ENCODE results near the gene RPS6KB1. TPM values are rescaled to one million over a fixed set of nuclear protein-coding genes. Genes with fewer than 3 reads are reported as not detected.
"Not testable (repeated sequence)": the region's sequence is repeated elsewhere in the genome, so short reads cannot be mapped to it uniquely, and the experiment has no call there.

RPS6KB1 gene
- polyA plus RNA-seq, 1 experiment: 21.9 TPM

GRCh38 chr17:59996608-59997007, 103.7 kb downstream of the RPS6KB1 start:
- H3K27me3 ChIP-seq (ENCODE audit: control insufficient read depth, insufficient read depth, low read length); H3K9me3 ChIP-seq (ENCODE audit: control insufficient read depth, insufficient read depth, low read length); POLR2A ChIA-PET; CTCF ChIA-PET; H3K27ac ChIP-seq (ENCODE audit: low read depth, low read length); H3K4me3 ChIP-seq (ENCODE audit: low read depth, low read length); DNase-seq (ENCODE audit: low read depth, low spot score): not testable (repeated sequence)

Small RNAs within 50 kb of the gene (small RNA-seq; reads per million reads assigned to genes)
- gene RNU6-450P (ENCODE audit: insufficient read length, low read depth): not detected
- gene RPS29P21 (ENCODE audit: insufficient read length, low read depth): not detected

Other genes starting within 250 kb of the RPS6KB1 start
- gene PTRH2, start 185.7 kb upstream of the RPS6KB1 start, polyA plus RNA-seq (2011; rRNA removed): 56.0 and 56.1 TPM in 2 replicates
- 174 and 196 TPM in 2 replicates for gene VMP1, start 185.5 kb upstream of the RPS6KB1 start, polyA plus RNA-seq (2011; rRNA removed)
- gene TUBD1, start 178 bp upstream of the RPS6KB1 start, polyA plus RNA-seq (2011; rRNA removed): 3.9 and 5.1 TPM in 2 replicates
- 16.4 and 20.8 TPM in 2 replicates for gene RNFT1, start 71.6 kb downstream of the RPS6KB1 start, polyA plus RNA-seq (2011; rRNA removed)
- 23.5 and 23.7 TPM in 2 replicates for gene HEATR6, start 185.8 kb downstream of the RPS6KB1 start, polyA plus RNA-seq (2011; rRNA removed)

All from AG04450 (cell line).